Kidney (tissue), 14 donors: Measurements from ENCODE around the gene TBX15. TPM values are rescaled to one million over a fixed set of nuclear protein-coding genes. Genes with fewer than 3 reads are reported as not detected.

ENCODE experiments used
- DNase-seq, 5 donors: peaks; one replicate each; pipeline ENCODE4 v3.0.0-alpha.2; 2013 to 2020
- FAIRE-seq: peaks from 2 replicates; lab custom pipeline; 2012; peaks lifted over from hg19 to GRCh38; lab: Jason Lieb, UNC
- H3K27ac ChIP-seq, 2 donors: one replicate each; pipeline ENCODE4 v1.7.0; 2013; ENCODE audit warnings: low read depth in 2 of 2, low read length in 2 of 2, inconsistent platforms in 1 of 2
- H3K27me3 ChIP-seq: one replicate; pipeline ENCODE4 v1.7.1; 2013; ENCODE audit warnings: low read length, inconsistent platforms; ENCODE audit not compliant: control insufficient read depth, insufficient read depth
- H3K36me3 ChIP-seq, 3 donors: one replicate each; pipeline versions ENCODE4 v1.7.0 to v1.7.1; 2013; ENCODE audit warnings: low read length in 3 of 3, control low read depth in 1 of 3, inconsistent platforms in 1 of 3; ENCODE audit not compliant: insufficient read depth in 3 of 3, control insufficient read depth in 2 of 3
- H3K4me1 ChIP-seq, 3 donors: one replicate each; pipeline versions ENCODE4 v1.7.0 to v1.7.1; 2013; ENCODE audit warnings: low read length in 3 of 3, inconsistent platforms in 1 of 3, low read depth in 1 of 3; ENCODE audit not compliant: control insufficient read depth in 2 of 3, insufficient read depth in 2 of 3
- H3K4me3 ChIP-seq, 3 donors: one replicate each; pipeline versions ENCODE4 v1.7.0 to v1.8.1; 2013; ENCODE audit warnings: low read length in 3 of 3, control low read depth in 1 of 3, inconsistent platforms in 1 of 3
- H3K9ac ChIP-seq, 3 donors: one replicate each; pipeline versions ENCODE4 v1.7.0 to v1.7.1; 2013; ENCODE audit warnings: low read length in 3 of 3, control low read depth in 1 of 3, inconsistent platforms in 1 of 3
- H3K9me3 ChIP-seq, 3 donors: one replicate each; pipeline versions ENCODE4 v1.7.0 to v1.7.1; 2013; ENCODE audit warnings: low read length in 3 of 3, control low read depth in 1 of 3, inconsistent platforms in 1 of 3; ENCODE audit not compliant: control insufficient read depth in 2 of 3, insufficient read depth in 1 of 3
- intact Hi-C: fragments of 100-400 bp; cut with DNase I; formaldehyde crosslinking; loops from one replicate; pipeline ENCODE4 v1.11.1; 2022
- polyA plus RNA-seq: library from polyadenylated mRNA; stranded (reverse); fragments of 350-450 nt; fragmentation: Illumina TruSeq; extraction: RNeasy Lipid Tissue Mini Kit (QIAGEN cat#74804); gene quantifications from one replicate; pipeline ENCODE4 v1.2.3, GENCODE V29; 2014; ENCODE audit warnings: low read depth, low replicate concordance; ENCODE audit not compliant: insufficient read depth
- total RNA-seq: library from RNA; stranded (reverse); fragmentation: NEBNext Ultra II Directional; extraction: Animal tissue kit (Norgen Biotek cat#: 25700); gene quantifications from one replicate; pipeline ENCODE4 v1.2.1, GENCODE V29; 2021
- TF ChIP-seq, protein P1 (sequence below): IDR thresholded peaks from 3 replicates; pipeline ENCODE4 v1.5.1; 2012; ENCODE audit warnings: mild to moderate bottlenecking, moderate library complexity, borderline replicate concordance; ENCODE audit not compliant: insufficient read depth; ENCODE audit errors: extremely low read depth
- donor health status: control.
- donor health status: control.
- donor health status: control.
- donor health status: control.
- donor health status: control.
- donor health status: DM: yes; HTN: yes; CAD: no.
- donor health status: Normal renal cell carcinoma (clear cell type).

Gene TBX15
- total and polyA plus RNA-seq, 2 donors from 2014 or later: 0.82 TPM; not detected in 1

DNA sequence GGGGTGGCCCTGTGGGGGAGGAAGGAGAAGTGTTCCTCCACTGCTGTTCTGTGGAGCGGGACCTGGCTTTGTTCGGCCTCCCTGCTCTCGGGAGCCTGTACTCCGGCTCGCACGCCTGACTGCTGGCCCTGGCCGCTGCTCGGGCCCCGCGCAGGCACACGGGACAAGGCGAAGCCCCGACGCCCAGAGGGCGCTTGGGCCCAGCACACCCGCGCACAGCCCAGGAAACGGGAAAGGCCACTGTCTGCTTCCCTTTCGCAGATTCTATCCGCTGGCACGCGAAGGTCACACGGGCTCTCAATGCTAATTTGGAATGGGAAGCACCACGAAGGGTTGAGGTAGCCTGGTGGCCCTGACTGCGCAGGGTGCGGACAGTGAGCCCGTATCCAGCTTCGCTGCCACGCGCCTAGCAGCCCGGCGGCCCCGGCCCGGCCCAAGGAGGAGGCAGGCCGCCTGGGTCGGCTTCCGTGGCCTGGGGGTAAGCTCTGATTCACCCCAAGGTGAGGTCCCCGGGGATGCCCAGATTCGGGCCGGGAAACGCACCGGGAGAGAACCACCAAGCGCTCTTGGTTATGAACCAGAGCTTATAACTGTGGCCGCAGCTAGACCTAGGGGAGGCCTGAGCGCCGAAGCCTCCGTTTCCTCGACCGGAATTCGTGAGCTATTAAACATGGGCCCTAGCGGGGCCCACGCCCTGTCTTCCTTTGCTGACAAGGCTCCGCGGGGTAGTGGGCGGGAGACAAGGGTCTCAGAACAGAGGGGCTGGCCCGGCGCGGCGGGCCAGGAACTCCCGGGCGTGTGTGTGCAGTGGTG is 19.7 kb upstream of the TBX15 start:
- H3K27me3 ChIP-seq: peaks cover 65% of the 10 kb centered on the region
- no peak overlapping the region for H3K27ac ChIP-seq
- peak in 3 of 5 donors; percentile 55 to 58 (median 57) for DNase-seq
- H3K4me3 ChIP-seq: peak overlapping the region in 2 of 3 donors; percentile 52 to 62
- TF ChIP-seq, protein P1, sequence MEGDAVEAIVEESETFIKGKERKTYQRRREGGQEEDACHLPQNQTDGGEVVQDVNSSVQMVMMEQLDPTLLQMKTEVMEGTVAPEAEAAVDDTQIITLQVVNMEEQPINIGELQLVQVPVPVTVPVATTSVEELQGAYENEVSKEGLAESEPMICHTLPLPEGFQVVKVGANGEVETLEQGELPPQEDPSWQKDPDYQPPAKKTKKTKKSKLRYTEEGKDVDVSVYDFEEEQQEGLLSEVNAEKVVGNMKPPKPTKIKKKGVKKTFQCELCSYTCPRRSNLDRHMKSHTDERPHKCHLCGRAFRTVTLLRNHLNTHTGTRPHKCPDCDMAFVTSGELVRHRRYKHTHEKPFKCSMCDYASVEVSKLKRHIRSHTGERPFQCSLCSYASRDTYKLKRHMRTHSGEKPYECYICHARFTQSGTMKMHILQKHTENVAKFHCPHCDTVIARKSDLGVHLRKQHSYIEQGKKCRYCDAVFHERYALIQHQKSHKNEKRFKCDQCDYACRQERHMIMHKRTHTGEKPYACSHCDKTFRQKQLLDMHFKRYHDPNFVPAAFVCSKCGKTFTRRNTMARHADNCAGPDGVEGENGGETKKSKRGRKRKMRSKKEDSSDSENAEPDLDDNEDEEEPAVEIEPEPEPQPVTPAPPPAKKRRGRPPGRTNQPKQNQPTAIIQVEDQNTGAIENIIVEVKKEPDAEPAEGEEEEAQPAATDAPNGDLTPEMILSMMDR: no peak
- intact Hi-C loops: no loop called here
- peaks cover 0 to 6% (median 0%) of the 10 kb centered on the region in 3 donors for H3K9me3 ChIP-seq
- peaks cover 0 to 11% (median 0%) of the 10 kb centered on the region in 3 donors for H3K4me1 ChIP-seq
- H3K9ac ChIP-seq: no peak overlapping the region
- H3K36me3 ChIP-seq: no peaks in the 10 kb centered on the region
- FAIRE-seq: no peak

DNA sequence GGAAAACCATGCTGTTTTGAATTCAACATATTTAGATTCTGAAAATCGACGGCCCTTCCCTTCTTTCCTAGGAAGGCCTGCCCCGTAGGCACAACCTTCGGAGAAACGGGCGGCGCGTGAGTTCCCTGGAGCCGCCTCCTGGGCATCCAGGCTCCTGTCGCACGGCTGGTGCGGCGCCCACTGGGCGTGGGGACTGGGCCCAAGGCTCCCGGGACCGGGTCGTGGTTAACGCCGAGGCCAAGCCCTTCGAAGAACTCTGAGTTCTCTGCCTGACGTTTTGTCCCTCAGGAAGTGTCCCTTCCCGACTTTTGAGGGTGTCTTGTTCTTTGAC is 19.2 kb upstream of the TBX15 start:
- Histone ChIP-seq H3K36me3 (no peaks in the 10 kb centered on the region), H3K4me3 (peak overlapping the region in 1 of 3 donors; percentile 52), H3K27me3 (peaks cover 69% of the 10 kb centered on the region), H3K4me1 (peaks cover 0 to 11% (median 0%) of the 10 kb centered on the region in 3 donors), H3K9ac (no peak overlapping the region), H3K9me3 (peaks cover 0 to 6% (median 0%) of the 10 kb centered on the region in 3 donors), H3K27ac (no peak overlapping the region)
- peak in 1 of 5 donors; percentile 34 for DNase-seq
- TF ChIP-seq, protein P1: no peak
- intact Hi-C loops: no loop called here
- no peak for FAIRE-seq

DNA sequence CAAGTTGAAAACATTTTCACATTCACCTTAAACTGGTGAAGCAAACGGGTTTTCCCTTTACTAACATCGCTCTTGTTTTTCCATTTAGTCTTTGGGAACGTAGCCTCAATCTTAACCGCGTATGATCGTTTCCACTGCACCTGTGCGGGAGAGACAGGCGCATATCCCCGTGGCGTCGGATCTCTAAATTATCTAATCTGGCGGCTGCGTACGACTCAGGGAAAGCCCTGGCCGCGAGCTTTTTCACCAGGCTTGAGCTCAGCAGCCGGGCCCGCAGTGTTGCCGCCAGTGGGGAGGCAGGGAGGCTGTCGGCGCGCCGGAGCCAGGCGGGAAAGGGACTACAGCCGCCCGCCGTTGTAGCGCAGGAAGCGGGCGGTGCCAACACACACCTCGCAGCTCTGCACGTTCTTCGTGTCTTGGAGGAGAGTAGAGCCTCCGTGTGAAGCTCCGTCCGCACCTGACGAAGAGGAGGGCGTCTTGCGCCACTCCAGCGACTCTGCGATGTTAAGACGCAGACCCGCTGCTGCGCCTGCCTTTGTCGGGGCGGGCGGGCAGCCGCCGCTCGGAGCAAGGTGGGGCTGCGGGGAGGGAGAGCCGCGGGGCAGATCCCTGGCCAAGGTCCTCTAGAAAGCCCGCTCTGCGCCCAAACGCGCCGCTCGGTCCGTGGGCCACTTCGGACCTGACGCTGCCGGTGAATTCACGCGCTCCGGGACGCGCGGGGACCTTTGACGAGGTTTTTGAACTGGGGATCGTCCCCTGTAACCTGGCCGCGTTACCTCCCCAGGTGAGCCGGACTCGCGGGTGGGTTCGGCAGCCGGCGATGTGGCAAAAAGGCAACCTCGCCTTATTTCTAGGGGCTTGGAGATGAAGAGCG is 18.5 kb upstream of the TBX15 start:
- no peak for FAIRE-seq
- Histone ChIP-seq H3K27ac (no peak overlapping the region), H3K9me3 (peaks cover 0 to 6% (median 0%) of the 10 kb centered on the region in 3 donors), H3K4me3 (no peak overlapping the region), H3K4me1 (peaks cover 0 to 11% (median 0%) of the 10 kb centered on the region in 3 donors), H3K27me3 (peaks cover 75% of the 10 kb centered on the region), H3K9ac (no peak overlapping the region), H3K36me3 (no peaks in the 10 kb centered on the region)
- TF ChIP-seq, protein P1: no peak
- intact Hi-C loops: no loop called here
- peak in 3 of 5 donors; percentile 26 to 44 (median 34) for DNase-seq
